Stimulated activated CD8-positive, alpha-beta memory T cell treated with anti-CD3 and anti-CD28 coated beads, Interleukin-12 subunit alpha, Interleukin-12 subunit beta, amount 100 ng/mL, for 24 hours (primary cell): ENCODE results near the gene PRRT2.
"Not testable (repeated sequence)": the region's sequence is repeated elsewhere in the genome, so short reads cannot be mapped to it uniquely, and the experiment has no call there.

Experiments used
- DNase-seq: peaks from one replicate; pipeline ENCODE4 v3.0.0-alpha.2; 2020; ENCODE audit errors: extremely low read depth

PRRT2 gene

GRCh38 chr16:29812754-29813643 lies 1.0 kb downstream of the PRRT2 start:
- DNase-seq, result no peak

GRCh38 chr16:29813644-29814562 lies 1.9 kb downstream of the PRRT2 start:
- DNase-seq, result no peak

DNA sequence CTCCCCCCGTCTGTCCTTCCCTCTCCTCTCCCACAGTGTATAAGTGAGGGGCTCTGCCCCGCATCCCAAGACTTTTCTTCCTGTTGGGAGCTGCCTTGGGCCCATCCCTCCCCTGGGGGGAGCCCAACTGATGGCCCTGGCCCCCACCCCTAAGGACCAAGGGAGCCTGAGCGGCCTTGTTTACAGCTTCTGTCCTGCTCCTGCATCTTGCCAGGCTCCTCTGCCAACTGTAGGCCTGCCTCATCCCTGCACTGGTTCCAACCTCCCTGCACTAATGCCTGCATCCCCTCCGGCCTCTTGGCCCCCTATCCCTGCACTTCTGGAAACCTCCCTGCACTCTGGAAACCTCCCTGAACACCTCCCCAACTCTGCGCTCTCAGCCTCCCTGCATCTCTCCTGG lies 2.6 kb downstream of the PRRT2 start:
- DNase-seq, result no peak

DNA sequence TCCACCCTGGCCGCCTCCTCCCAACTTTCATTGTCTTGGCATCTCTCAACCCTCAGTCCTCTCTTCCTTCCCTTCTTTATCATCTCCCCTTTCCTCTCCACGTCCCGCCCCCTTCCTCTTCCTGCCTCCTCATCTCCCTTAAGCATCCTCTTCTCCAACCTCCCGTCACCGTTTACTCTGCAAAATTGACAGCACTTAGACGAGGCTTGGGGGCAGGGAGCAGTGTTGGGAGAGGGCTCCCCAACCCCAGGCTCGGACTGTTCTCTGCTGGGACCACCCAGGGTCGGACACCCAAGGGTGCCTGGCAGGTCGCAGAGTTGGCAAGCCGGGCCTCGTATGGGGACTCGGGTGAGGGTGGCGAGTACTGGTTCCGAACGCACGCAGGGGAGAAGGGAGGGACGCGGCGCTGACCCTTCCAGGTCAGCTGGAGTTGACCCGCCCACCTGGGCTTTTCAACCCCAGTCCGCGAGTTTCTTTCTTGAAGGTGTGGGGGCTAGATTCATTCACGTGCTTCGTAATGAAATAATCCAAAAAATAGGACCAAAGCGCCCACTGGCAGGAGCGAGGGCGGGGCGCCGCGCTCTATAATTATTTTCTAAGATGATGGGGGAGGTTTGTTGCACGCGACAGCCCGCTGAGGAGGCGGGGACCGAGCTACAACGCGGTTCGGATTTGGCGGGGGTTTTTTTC lies 3.2 kb downstream of the PRRT2 start:
- DNase-seq, result no peak

DNA sequence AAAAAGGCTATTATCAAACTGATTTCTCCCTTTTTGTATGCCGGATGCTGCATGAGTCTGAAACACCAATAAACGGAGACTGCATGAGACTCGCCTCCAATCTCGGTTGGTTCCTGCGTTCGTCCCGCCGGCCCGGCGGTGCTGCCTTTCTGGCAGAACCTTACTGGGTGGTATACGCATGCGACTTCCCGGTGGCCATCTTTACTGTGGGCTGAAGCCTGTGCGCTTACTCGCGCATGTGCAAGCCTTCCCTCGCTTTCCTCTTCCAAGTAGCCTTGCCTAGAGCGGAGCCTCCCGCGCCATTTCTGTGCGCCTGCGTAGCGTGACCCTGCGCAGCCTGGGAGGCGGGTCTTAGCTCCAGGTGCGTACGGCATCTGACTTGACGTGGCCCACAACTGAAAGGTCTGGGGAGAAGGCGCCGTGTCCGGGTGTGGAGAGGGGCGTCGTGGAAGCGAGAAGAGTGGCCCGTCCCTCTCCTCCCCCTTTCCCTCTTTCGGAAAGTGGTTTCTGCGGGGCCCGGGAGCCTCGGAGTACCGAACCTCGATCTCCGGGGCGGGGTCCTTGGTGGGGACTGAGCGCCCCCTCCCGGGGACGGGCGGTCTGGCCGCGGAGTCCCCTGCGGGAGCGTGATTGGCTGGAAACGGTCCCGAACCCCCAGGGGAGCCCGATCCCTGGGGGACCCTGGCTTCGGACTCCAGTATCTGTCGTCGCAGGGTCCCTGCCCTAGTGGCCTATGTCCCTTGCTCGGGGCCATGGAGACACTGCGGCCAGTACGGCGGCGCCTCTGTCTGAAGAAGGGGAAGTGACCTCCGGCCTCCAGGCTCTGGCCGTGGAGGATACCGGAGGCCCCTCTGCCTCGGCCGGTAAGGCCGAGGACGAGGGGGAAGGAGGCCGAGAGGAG lies 4.0 kb downstream of the PRRT2 start, which contains the start of gene PAGR1:
PAGR1 (plus strand) TSS at position 360 of the 901 bp plus-strand sequence; CDS start at position 734, 374 bp downstream.
- peak; percentile 91 for DNase-seq

DNA sequence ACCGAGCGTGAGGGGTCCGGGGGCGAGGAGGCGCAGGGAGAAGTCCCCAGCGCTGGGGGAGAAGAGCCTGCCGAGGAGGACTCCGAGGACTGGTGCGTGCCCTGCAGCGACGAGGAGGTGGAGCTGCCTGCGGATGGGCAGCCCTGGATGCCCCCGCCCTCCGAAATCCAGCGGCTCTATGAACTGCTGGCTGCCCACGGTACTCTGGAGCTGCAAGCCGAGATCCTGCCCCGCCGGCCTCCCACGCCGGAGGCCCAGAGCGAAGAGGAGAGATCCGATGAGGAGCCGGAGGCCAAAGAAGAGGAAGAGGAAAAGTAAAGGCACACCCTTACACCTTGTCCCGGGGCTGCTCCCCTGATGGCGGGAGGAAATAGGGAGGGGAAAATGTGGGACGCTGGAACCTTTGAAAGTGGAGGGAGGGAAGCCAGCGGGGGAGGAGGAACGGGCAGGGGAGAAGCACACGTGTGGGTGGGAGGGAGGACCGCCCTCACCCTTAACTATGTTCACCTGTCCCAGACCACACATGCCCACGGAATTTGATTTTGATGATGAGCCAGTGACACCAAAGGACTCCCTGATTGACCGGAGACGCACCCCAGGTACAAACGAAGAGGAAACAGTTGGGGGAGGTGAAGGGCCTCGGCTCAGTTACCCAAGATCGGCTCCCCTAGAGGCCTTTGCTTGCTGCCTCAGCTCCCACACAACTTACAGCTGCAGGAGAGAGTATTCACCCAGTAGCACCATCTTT lies 4.9 kb downstream of the PRRT2 start:
- DNase-seq, result no peak

DNA sequence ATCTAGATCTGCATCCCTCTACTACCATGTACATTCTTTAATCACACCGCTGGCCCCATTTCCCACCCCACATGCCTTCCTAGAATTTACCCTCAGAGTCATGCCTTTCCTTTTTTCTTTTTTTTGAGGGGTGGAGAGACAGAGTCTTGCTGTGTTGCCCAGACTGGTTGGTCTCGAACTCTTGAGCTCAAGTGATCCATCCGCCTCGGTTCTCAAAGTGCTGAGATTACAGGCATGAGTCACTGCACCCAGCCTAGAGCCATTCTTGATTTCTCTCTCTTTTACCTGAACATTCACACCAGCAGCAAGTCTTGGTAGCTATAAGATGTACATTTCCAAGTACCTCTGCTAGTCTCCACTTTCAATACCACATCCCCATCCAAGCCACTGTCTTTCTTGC lies 6.1 kb downstream of the PRRT2 start:
- no peak for DNase-seq

- no peak for DNase-seq
Measured at GRCh38 chr16:29819506-29819905, 7.5 kb downstream of the PRRT2 start.

GRCh38 chr16:29820271-29820701 lies 8.3 kb downstream of the PRRT2 start, which contains the start of gene MVP:
Gene MVP (plus strand): TSS chr16:29820462. CDS start chr16:29830550, 10,088 bp downstream.
- DNase-seq, result no peak

DNA sequence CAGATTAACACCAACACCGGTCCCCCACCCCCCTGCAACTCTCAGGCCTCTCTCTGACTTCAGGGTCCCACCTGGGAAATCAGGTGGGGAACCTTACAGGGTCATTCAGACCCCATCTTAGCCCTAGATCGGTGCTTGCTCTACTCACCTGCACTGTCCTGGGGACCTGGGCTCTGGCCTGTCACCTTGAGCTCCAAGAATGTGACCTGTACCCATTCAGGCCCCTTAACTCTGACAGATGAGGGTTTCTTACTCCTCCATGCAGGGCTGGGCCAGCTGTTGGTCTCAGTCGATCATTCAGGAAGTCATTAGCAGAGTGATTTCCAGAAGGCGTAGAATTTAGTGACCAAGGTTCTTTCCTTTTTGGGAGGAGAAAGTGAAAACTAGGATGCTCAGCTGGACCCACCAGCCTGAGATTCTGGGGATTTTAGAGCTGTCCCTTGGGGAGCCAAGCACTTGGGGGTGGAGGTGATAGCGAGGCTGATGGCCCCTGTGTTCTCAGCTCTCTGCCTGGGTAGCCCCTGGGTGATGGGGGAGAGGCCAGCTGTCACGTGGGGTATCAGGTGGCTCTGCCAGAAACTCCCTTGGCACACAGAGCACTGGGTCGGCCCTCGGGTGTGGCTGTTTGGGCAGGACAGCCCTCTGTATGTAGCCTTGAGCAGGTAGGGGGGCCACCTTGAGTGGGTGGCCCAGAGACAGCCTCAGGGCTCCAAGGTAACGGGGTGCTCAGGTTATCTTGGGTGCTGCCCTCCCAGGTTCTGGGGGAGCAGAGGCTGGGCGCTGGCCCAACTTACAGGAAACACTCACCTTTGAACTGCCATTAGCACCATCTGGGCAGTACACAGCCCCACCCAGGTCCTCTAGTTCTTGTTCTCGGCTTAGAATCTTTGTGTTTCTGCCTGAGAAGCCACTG lies 9.0 kb downstream of the PRRT2 start:
- DNase-seq, result no peak

GRCh38 chr16:29821643-29822115 lies 9.7 kb downstream of the PRRT2 start:
- DNase-seq, result no peak

GRCh38 chr16:29824589-29825144 lies 12.7 kb downstream of the PRRT2 start:
- DNase-seq, result no peak

GRCh38 chr16:29825145-29826044 lies 13.4 kb downstream of the PRRT2 start:
- no peak for DNase-seq

- DNase-seq, result no peak
Measured at GRCh38 chr16:29826342-29826695, 14.3 kb downstream of the PRRT2 start.

DNA sequence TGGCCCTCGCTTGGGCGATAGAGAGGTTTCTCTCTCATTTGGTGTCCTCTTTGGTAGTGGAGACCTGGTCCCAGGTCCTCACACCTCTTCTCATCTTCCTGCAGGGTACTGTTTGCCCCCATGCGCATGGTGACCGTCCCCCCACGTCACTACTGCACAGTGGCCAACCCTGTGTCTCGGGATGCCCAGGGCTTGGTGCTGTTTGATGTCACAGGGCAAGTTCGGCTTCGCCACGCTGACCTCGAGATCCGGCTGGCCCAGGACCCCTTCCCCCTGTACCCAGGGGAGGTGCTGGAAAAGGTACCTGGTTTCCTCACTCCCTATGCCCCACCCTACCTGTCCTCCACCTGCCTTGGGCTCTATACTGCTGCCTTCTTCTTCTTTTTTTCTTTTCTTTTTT lies 18.8 kb downstream of the PRRT2 start:
- DNase-seq, result no peak

- no peak for DNase-seq
Measured at GRCh38 chr16:29831490-29831889, 19.5 kb downstream of the PRRT2 start.

DNA sequence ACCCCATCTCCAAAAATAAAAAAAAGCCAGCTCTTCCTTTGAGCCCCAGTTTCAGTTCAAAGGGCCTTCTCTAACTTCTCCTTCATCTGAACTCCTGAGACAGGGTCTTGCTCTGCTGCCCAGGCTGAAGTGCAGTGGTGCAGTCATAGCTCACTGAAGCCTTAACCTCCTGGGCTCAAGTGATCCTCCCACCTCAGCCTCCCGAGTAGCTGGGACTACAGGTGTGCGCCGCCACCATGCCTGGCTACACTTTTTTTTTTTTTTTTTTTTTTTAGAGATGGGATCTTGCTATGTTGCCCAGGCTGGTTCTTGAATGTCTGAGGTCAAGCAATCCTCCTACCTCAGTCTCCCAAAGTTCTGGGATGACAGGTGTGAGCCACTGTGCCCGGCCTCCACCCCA lies 21.2 kb downstream of the PRRT2 start:
- not testable (repeated sequence) for DNase-seq
